ENCODE results near the gene FSD1.
"Not testable (repeated sequence)": the region's sequence is repeated elsewhere in the genome, so short reads cannot be mapped to it uniquely, and the experiment has no call there.

Gene FSD1

GRCh38 chr19:4284974-4285373 is 19.4 kb upstream of the FSD1 start:
- no peak for DNase-seq (ENCODE audit: low read depth in 2 of 2)

DNA sequence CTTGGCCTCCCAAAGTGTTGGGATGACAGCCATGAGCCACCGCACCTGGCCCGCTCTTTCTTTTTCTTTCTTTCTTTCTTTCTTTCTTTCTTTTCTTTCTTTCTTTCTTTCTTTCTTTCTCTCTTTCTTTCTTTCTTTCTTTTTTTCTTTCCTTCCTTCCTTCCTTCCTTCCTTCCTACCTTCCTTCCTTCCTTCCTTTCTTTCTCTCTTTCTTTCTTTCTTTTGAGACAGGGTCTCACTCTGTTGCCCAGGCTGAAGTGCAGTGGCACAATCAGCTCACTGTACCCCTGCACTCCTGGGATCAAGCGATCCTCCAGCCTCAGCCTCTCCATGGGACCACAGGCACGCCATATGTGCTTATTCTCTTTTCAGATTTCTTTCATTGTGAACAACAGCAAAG is 18.3 kb upstream of the FSD1 start:
- not testable (repeated sequence) for DNase-seq (ENCODE audit: low read depth in 2 of 2)

DNA sequence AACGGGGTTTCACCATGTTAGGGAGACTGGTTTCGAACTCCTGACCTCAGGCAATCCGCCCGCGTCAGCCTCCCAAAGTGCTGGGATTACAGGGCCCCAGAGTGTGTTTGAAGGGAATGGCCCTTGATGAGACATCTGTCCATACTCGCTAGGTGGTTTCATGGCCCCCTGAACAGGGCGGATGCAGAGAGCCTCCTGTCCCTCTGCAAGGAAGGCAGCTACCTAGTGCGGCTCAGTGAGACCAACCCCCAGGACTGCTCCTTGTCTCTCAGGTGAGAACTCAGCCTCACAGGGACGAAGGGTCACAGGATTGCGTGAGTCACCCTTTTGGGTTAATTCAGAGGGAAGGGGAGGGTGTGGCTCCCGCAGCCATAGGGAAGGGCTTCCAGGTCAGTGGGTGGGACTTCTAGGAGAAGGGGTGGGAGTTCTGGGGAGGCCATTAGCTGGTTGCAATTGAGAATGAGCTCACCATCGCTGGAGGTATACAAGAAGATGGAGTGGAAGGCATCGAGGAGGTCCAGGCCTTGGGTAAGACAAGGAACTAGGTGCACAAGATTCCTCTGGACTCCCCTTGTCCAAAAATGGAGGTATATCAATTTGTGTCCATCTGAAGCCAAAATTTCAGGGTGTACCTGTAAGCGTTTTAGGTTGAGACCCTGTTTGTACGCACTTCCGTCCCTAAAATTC is 16.2 kb upstream of the FSD1 start:
- DNase-seq (ENCODE audit: low read depth in 2 of 2), result no peak

DNA sequence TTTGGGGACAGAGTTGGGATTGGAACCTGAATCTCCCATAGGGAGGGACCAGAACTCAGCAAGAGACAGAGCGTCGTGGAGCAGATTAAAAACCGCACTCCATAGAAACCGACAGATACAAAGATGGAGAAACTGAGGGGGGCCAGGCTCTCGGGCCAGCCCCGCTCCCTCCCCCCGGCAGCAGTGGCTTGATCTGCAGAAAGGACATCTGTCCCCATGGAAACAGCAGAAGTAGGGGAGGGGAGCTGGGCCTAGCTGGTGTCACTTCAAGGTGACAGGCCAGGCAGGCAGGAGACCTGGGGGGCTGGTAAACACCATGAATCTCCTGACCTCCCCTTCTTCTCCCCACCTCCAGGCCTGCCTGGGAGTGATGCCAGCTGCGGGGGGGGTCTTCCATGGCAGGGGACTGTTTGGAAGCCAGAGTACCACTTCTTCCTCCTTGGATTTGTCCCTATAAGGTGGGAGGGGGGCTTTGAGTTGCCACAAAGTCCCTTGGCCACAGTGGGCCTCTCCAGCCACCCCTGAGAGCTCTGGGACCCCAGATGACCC is 13.1 kb upstream of the FSD1 start:
- DNase-seq (ENCODE audit: low read depth in 2 of 2), result no peak

GRCh38 chr19:4292515-4292914 is 11.9 kb upstream of the FSD1 start:
- DNase-seq (ENCODE audit: low read depth in 2 of 2), result no peak

- no peak for DNase-seq (ENCODE audit: low read depth in 2 of 2)
Observed at GRCh38 chr19:4294389-4294788, 10.0 kb upstream of the FSD1 start.

DNA sequence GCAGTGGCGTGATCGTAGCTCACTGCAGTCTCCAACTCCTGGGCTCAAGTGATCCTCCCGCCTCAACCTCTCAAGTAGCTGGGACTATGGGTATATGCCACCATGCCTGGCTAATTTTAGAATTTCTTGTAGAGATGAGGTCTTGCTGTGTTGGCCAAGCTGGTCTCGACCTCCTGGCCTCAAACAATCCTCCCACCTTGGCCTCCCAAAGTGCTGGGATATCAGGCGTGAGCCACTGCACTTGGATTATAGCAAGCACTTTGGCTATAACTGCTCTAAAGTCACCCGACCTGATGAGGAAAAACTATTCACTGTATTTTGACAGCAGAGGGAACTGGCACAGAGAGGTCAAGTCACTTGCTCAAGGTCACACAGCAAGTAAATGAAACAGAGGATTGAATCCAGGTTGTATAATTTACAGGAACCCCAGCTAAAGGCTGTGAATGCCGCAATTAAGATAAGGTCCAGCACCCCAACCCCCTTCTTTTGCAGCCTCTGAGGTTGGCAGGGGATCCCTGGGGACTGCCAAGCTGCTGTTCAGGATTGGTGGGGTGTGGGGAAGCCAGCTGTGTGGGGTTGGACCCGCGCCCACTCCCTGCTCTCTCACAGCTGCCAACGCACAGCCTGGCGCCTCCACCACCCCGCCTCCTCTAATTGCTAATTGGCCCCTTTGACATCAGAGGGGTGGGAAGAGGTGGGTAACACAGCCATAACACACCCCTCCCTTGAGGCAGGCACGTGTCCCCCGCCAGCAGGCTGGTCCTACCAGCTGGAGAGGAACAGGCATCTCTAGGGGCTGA is 8.2 kb upstream of the FSD1 start:
- no peak for DNase-seq (ENCODE audit: low read depth in 2 of 2)

GRCh38 chr19:4297901-4298809 is 6.2 kb upstream of the FSD1 start:
- no peak for DNase-seq (ENCODE audit: low read depth in 2 of 2)

GRCh38 chr19:4298810-4299550 is 5.4 kb upstream of the FSD1 start:
- DNase-seq (ENCODE audit: low read depth in 2 of 2), result no peak

DNA sequence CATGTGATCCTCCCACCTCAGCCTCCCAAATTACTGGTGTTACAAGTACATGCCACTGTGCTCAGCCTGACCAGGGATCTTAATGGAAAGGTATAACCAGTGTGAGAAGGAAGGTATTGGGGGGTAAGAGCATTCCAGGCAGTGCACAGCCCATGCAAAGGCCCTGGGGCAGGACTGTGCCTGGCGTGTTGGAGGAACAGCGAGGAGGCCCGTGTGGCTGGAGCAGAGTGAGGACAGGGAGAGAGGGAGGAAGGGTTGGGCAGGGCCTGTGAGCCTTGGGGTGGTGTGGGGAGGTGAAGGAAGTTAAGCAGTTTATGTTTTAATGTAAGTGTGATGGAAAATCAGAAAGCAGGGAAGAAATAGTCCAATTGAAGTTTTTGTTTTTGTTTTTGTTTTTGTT is 3.8 kb upstream of the FSD1 start:
- DNase-seq (ENCODE audit: low read depth in 2 of 2), result no peak

GRCh38 chr19:4301590-4302242 is 2.7 kb upstream of the FSD1 start:
- DNase-seq (ENCODE audit: low read depth in 2 of 2), result no peak

DNA sequence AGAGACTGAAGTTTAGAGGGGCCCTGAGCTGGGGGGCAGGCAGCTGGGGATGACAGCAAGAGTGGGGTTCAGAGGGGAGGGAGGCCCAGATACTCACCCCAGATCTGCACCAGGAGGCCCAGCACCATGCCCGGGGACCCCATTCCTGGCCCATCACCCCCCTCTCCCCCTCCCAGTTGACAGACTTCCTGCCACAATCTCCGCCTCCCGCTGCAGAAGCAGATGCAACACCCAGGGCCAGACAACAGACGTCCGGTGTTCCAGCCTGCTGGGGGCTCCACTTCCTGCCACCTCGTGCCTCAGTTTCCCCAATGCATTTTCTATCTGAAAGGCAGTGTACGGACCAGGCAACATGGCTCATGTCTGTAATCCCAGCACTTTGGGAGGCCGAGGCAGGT is 2.2 kb upstream of the FSD1 start, which contains the start of gene TMIGD2:
Gene TMIGD2, minus strand, starts transcription at position 147 of the 398 bp plus-strand sequence. Its CDS starts 4 bp downstream, at position 143.
- DNase-seq (ENCODE audit: low read depth in 2 of 2), result no peak

DNA sequence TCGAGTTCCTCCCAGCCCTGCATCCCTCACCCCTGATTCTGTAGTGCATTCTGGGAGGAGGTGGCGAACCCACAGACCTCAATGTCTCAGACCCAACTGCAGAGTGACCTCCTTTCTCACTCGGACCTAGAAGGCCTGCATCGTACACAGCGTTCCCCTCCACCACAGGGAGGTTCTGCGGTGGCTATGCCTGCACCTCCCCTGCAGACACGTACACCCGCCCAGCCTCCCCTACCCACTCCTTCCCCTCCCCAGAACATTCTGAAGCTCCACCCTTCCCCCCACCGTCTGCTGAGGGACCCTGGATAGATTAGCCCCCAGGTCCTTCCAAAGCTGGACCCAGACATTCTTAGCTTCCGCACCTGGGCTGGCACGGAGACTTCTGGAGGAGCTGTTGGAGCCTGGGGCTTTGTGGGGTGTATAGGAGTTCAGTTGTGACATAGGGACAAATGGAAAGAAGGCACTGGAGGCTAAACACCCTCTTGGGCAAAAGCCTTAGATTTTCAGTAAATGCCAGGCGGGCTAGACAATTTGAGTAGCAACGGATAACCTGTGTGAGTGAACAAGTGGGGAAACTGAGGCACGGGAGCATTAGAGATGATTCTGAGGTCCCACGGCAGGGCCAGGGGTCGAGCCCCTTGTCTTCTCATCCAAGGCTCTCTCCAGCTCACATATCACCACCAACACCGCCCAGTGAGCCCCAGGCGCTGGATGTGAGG is 420 bp upstream of the FSD1 start:
- DNase-seq (ENCODE audit: low read depth in 2 of 2), result no peak

DNA sequence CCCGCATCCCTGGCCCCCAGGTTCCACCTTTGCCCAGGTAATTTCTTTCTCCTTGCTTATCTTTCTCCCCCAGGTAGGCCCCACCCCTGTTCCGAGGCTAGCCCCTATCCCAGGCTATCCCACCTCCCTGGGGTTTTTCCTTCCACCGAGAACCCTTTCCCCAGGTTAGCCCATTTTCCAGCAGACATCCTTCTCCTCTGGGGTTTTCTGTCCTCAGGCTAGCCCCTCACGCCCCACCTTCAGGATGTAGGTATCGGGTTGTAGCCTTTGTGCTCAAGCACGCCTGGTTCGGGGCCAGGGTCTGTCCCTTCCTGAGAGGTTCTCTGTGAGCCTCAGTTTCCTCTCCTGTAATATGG is 837 bp downstream of the FSD1 start:
- no peak for DNase-seq (ENCODE audit: low read depth in 2 of 2)

GRCh38 chr19:4305659-4306058 is 1.3 kb downstream of the FSD1 start:
- DNase-seq (ENCODE audit: low read depth in 2 of 2), result no peak

GRCh38 chr19:4310247-4311121 is 6.1 kb downstream of the FSD1 start:
- DNase-seq (ENCODE audit: low read depth in 2 of 2), result no peak

- DNase-seq (ENCODE audit: low read depth in 2 of 2), result no peak
Observed at GRCh38 chr19:4313847-4314490, 9.6 kb downstream of the FSD1 start.

DNA sequence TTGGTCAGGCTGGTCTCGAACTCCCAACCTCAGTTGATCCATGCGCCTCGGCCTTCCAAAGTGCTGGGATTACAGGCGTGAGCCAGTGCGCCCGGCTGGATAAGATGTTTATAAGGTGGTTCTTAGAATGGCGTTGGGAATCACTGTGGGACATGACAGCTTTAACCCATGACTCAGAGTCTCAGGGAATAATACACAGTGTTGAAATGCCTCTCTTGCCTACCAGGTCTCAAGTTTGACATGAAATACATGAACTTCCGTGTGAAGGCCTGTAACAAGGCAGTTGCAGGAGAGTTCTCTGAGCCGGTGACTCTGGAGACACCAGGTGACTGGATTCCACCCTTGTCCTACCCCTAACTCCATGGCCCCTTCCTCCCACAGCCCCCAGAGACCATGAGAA is 12.6 kb downstream of the FSD1 start:
- no peak for DNase-seq (ENCODE audit: low read depth in 2 of 2)

DNA sequence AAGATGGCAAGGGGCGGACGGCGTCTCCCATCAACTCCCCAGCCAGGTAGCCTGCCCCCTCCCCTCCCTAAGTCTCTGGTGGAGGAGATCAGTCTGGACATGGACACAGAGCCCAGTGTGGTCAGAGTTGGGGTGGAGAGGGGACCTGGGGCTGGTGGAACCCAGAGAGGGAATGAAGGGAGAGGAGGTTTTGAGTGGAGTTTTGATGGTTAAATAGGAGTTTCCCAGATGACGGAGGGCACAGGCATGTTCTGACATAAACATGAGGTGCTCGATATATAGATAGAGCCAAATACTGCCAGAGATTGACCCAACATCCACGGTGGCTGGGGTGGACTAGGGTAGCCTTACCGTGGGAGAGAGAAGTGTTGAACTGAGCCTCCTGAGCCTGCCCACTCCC is 14.1 kb downstream of the FSD1 start:
- DNase-seq (ENCODE audit: low read depth in 2 of 2), result no peak
